Memory B cell (primary cell): ENCODE data around the gene SWSAP1.
A peak's percentile ranks its signal among the peaks of the same experiment; 100 is the strongest.
"Not testable (repeated sequence)": the region's sequence is repeated elsewhere in the genome, so short reads cannot be mapped to it uniquely, and the experiment has no call there.

Experiments
- ATAC-seq: fragments of 150-1000 bp; cut with Tn5 transposase; 2 replicates; pipeline ENCODE4 v1.10.0; 2021; ENCODE audit warnings: low read depth, mild to moderate bottlenecking, moderate library complexity
- DNase-seq, 2 donors: peaks; one replicate each; pipeline ENCODE4 v3.0.0; 2022; ENCODE audit warnings: low spot score in 2 of 2
- H3K27ac Mint-ChIP-seq: one replicate; pipeline ENCODE4 v1.8.0; 2022; ENCODE audit warnings: mild to moderate bottlenecking, moderate library complexity, mixed read lengths
- H3K27me3 Mint-ChIP-seq: one replicate; pipeline ENCODE4 v1.8.0; 2022; ENCODE audit warnings: mixed read lengths
- H3K36me3 Mint-ChIP-seq: one replicate; pipeline ENCODE4 v1.8.0; 2022; ENCODE audit warnings: mild to moderate bottlenecking, mixed read lengths
- H3K4me1 Mint-ChIP-seq: one replicate; pipeline ENCODE4 v1.8.0; 2022; ENCODE audit warnings: mixed read lengths
- H3K4me3 Mint-ChIP-seq: one replicate; pipeline ENCODE4 v1.8.0; 2022; ENCODE audit warnings: mild to moderate bottlenecking, moderate library complexity, mixed read lengths
- H3K9me3 Mint-ChIP-seq: one replicate; pipeline ENCODE4 v1.8.0; 2022; ENCODE audit warnings: mixed read lengths

SWSAP1 gene

DNA sequence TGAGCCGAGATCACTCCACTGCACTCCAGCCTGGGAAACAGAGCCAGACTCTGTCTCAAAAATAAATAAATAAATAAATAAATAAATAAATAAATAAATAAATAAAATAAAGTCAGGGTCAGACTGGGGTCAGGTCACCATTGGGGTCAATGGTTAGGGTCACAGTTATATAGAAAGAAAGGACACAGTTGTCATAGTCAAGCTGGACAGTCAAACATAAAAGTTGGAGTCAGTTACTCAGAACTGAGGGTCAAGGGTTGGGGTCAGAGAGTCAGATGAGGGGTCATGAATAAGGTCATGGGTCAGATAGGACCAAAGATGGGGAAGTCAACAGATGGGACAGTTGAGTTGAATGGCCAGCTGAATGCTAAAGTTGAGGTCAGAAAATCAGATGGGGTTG is 26.3 kb downstream of the SWSAP1 start:
- peaks cover 3% of the 10 kb centered on the region for H3K4me1 Mint-ChIP-seq
- H3K27ac Mint-ChIP-seq = no peak overlapping the region
- ATAC-seq = no peak
- peaks cover 13% of the 10 kb centered on the region for H3K27me3 Mint-ChIP-seq
- no peak for DNase-seq
- H3K9me3 Mint-ChIP-seq = no peaks in the 10 kb centered on the region
- H3K4me3 Mint-ChIP-seq = no peak overlapping the region
- no peaks in the 10 kb centered on the region for H3K36me3 Mint-ChIP-seq

GRCh38 chr19:11401808-11402543 is 27.5 kb downstream of the SWSAP1 start:
- H3K36me3 Mint-ChIP-seq = no peaks in the 10 kb centered on the region
- ATAC-seq (no peak), DNase-seq (no peak)
- peaks cover 6% of the 10 kb centered on the region for H3K4me1 Mint-ChIP-seq
- no peak overlapping the region for H3K27ac Mint-ChIP-seq
- H3K9me3 Mint-ChIP-seq = no peaks in the 10 kb centered on the region
- no peak overlapping the region for H3K4me3 Mint-ChIP-seq
- H3K27me3 Mint-ChIP-seq = peaks cover 11% of the 10 kb centered on the region

GRCh38 chr19:11404588-11405222 is 30.2 kb downstream of the SWSAP1 start:
- Mint-ChIP-seq H3K27ac (no peak overlapping the region), H3K36me3 (no peaks in the 10 kb centered on the region), H3K4me3 (no peak overlapping the region), H3K27me3 (peaks cover 11% of the 10 kb centered on the region), H3K9me3 (no peaks in the 10 kb centered on the region), H3K4me1 (peaks cover 6% of the 10 kb centered on the region)
- DNase-seq (no peak), ATAC-seq (no peak)

DNA sequence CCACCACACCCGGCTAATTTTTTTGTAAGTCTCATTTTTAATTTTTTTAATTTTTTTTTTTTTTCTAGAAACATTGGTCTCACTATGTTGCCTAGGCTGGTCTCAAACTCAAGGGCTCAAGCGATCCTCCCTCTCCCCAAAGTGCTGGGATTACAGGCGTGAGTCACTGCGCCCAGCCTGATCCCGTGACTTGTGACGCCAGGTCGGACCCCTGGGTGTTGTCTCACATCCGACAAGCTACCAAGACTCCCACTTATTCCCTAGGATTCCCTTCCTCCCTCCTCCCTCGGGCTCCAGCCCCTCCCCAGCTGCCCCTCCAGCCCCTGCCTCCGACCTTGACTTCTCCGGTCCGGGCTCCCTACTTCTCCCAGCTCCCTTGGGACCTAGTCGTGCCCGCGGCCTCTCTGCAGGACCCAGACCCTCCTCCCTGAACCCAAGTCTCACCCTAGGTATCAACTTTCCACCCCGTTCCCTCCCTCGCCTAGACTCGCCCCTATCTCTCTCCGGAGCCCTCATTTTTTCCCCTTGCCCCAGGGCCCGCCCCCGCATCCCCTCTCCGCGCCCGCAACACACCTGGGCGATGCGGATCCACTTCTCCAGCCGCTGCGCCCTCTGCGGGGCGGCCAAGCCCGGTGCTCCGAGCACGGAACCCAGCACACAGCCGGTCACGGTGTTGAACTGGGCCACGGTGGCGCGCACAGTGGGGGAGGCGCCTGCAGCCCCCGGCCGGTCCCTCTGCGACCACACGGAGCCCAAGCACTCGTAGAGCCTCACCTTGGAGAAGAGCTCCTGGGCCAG is 31.6 kb downstream of the SWSAP1 start:
- Mint-ChIP-seq H3K36me3 (no peaks in the 10 kb centered on the region), H3K9me3 (no peaks in the 10 kb centered on the region), H3K27ac (peak overlapping the region; percentile 20), H3K4me1 (peaks cover 3% of the 10 kb centered on the region), H3K27me3 (peaks cover 3% of the 10 kb centered on the region), H3K4me3 (peak overlapping the region; percentile 5)
- peak in 1 of 2 donors; percentile 48 for DNase-seq
- peak; percentile 98 for ATAC-seq

DNA sequence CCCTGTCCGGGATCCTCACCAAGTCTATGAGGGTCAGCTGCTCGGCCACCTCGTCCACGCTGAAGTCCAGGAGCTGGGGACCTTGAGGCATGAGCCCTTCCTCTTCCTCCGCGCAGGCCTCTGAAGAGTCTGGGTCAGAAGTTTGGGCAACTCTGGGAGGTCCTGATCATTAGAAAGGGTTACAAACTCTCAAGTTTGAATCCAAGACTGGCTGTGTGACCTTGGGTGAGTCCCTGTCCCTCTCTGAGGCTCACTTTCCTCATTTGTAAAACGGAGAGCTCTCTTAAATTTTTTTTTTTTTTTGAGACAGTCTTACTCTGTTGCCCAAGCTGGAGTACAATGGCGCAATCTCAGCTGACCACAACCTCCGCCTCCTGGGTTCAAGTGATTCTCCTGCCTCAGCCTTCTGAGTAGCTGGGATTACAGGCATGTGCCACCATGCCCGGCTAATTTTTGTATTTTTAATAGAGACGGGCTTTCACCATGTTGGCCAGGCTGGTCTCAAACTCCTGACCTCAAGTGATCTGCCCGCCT is 32.3 kb downstream of the SWSAP1 start:
- H3K4me1 Mint-ChIP-seq, H3K27ac Mint-ChIP-seq, H3K4me3 Mint-ChIP-seq, H3K27me3 Mint-ChIP-seq, H3K36me3 Mint-ChIP-seq, DNase-seq, ATAC-seq, H3K9me3 Mint-ChIP-seq: not testable (repeated sequence)

- Mint-ChIP-seq H3K27ac (no peak overlapping the region), H3K36me3 (no peaks in the 10 kb centered on the region), H3K9me3 (no peaks in the 10 kb centered on the region), H3K4me3 (no peak overlapping the region), H3K27me3 (peaks cover 3% of the 10 kb centered on the region), H3K4me1 (peaks cover 3% of the 10 kb centered on the region)
- ATAC-seq = no peak
- DNase-seq = no peak
Observed at GRCh38 chr19:11408591-11408990, 34.1 kb downstream of the SWSAP1 start.

DNA sequence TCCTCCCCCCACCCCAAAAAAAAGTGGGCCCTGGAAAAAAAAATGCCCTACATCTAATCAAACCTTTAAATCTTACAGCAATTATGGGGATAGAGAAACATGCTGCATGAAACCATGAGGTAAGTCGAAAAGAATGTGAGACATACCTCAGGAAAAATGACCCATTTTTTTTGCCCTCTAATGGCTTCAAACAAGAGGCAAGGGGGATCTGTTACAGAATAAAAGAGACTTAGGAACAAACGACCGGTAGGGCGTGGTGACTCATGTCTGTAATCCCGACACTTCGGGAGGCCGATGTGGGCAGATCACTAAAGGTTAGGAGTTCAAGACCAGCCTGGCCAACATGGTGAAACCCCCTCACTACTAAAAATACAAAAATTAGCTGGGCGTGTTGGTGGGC is 36.2 kb downstream of the SWSAP1 start:
- no peaks in the 10 kb centered on the region for H3K9me3 Mint-ChIP-seq
- no peaks in the 10 kb centered on the region for H3K36me3 Mint-ChIP-seq
- ATAC-seq = no peak
- H3K27me3 Mint-ChIP-seq = peaks cover 3% of the 10 kb centered on the region
- no peak overlapping the region for H3K4me3 Mint-ChIP-seq
- no peak overlapping the region for H3K27ac Mint-ChIP-seq
- peaks cover 3% of the 10 kb centered on the region for H3K4me1 Mint-ChIP-seq
- DNase-seq = no peak

GRCh38 chr19:11414544-11414943 is 40.1 kb downstream of the SWSAP1 start:
- H3K4me1 Mint-ChIP-seq = peaks cover 13% of the 10 kb centered on the region
- no peak overlapping the region for H3K4me3 Mint-ChIP-seq
- H3K27me3 Mint-ChIP-seq = peaks cover 8% of the 10 kb centered on the region
- no peaks in the 10 kb centered on the region for H3K36me3 Mint-ChIP-seq
- no peak for DNase-seq
- no peaks in the 10 kb centered on the region for H3K9me3 Mint-ChIP-seq
- no peak for ATAC-seq
- no peak overlapping the region for H3K27ac Mint-ChIP-seq

DNA sequence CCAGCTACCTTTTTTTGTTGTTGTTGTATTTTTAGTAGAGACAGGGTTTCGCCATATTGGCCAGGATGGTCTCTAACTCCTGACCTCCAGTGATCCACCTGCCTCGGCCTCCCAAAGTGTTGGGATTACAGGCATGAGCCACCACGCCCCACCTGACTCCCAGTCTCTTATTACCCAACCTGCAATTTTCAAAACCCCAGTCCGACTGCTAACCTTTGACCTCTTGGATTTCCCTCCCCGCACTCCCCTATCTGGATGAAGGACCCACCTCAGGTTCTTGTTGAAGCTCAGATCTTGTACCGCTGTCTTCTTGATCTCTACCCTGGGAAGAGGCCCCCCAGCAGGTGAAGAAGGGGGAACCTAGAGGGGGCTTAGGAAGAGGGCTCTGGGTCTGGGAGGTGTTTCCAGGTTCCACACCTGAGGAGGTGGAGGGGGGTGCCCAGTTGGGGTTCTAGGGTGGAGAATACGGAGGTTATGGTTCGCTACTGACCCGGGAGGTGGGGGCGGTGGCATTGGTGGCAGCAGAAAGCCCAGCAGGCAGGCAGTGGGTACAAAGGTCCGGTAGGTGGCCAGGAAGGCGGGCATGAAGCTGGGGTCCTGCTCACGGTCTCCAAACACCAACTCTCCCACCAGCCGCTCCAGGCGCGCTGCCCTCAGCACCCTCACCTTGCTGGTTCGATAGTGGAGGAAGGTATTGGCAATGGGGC is 42.0 kb downstream of the SWSAP1 start:
- no peak for ATAC-seq
- DNase-seq = no peak
- H3K27me3 Mint-ChIP-seq = peaks cover 18% of the 10 kb centered on the region
- no peaks in the 10 kb centered on the region for H3K9me3 Mint-ChIP-seq
- peaks cover 25% of the 10 kb centered on the region for H3K4me1 Mint-ChIP-seq
- H3K36me3 Mint-ChIP-seq = no peaks in the 10 kb centered on the region
- no peak overlapping the region for H3K27ac Mint-ChIP-seq
- no peak overlapping the region for H3K4me3 Mint-ChIP-seq

DNA sequence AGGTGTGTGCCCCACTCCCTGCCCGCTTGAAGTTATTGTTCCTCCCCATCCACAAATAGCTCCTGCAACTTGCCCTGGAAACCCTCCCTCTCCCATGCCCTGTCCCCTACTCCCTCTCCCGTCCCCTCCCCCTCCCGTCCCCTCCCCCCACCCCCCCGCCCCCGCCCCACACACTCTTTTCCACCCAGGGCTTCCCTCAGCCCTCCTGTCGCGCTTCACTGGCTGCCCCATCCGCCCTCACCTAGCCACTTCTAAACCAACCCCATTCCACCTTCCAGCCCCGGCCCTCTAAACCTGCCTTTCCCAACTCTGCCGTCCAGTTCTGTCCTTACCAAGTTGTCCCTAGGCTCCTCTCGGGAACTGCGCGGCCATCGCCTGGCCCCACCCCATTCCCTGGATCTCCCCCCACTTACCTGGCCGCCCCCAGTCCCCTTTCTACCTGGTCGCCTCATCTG is 43.7 kb downstream of the SWSAP1 start:
- no peaks in the 10 kb centered on the region for H3K9me3 Mint-ChIP-seq
- ATAC-seq (no peak), DNase-seq (no peak)
- H3K4me3 Mint-ChIP-seq = peak overlapping the region; percentile 86
- H3K4me1 Mint-ChIP-seq = peaks cover 37% of the 10 kb centered on the region
- H3K36me3 Mint-ChIP-seq = no peaks in the 10 kb centered on the region
- no peak overlapping the region for H3K27ac Mint-ChIP-seq
- peaks cover 20% of the 10 kb centered on the region for H3K27me3 Mint-ChIP-seq

GRCh38 chr19:11418549-11419506 is 44.4 kb downstream of the SWSAP1 start, which contains the start of gene RGL3:
TSS of gene RGL3 (minus strand) at chr19:11419314. CDS start at chr19:11419278, 36 bp downstream.
- Mint-ChIP-seq H3K27me3 (peaks cover 24% of the 10 kb centered on the region), H3K36me3 (no peaks in the 10 kb centered on the region), H3K27ac (no peak within 1 kb of the TSS), H3K4me1 (peaks cover 42% of the 10 kb centered on the region), H3K9me3 (peaks cover 2% of the 10 kb centered on the region), H3K4me3 (peak within 1 kb of the TSS; percentile 86)
- ATAC-seq (no peak), DNase-seq (peak in 1 of 2 donors; percentile 41)

- peak overlapping the region; percentile 12 for H3K27ac Mint-ChIP-seq
- DNase-seq = peak in 1 of 2 donors; percentile 28
Observed at GRCh38 chr19:11420429-11421370, 46.2 kb downstream of the SWSAP1 start.

More at GRCh38 chr19:11420429-11421370, 46.2 kb downstream of the SWSAP1 start:
- peak overlapping the region; percentile 86 for H3K4me3 Mint-ChIP-seq
- peaks cover 42% of the 10 kb centered on the region for H3K4me1 Mint-ChIP-seq
- peaks cover 24% of the 10 kb centered on the region for H3K27me3 Mint-ChIP-seq
- H3K9me3 Mint-ChIP-seq = peaks cover 2% of the 10 kb centered on the region
- ATAC-seq = no peak
- no peaks in the 10 kb centered on the region for H3K36me3 Mint-ChIP-seq
